K562 (cell line): Measurements from ENCODE around the gene GEMIN4. TPM values are rescaled to one million over a fixed set of nuclear protein-coding genes. Genes with fewer than 3 reads are reported as not detected.

Experiments used
- ATAC-seq: fragments of 200-7000 bp; cut with Tn5 transposase; 3 replicates; pipeline ENCODE4 v1.9.1; 2020; ENCODE audit warnings: moderate library complexity
- BruUV-seq: library from RNA; stranded (reverse); fragments of 400-500 nt; replicated peaks from 2 replicates; lab custom pipeline; 2021; lab: Mats Ljungman, UMichigan
- CTCF ChIA-PET: fragments of 300-600 bp; formaldehyde crosslinking; extraction: SDS; loops from one replicate; lab custom pipeline; 2021; ENCODE audit warnings: low intra/inter-chr PET ratio; lab: Yijun Ruan, JAX
- POLR2A ChIA-PET: fragments of 300-600, 350-650 bp; sonication (Branson Sonifier 250); formaldehyde crosslinking; extraction: SDS; loops from one replicate; lab custom pipeline; 2021; ENCODE audit warnings: antibody characterized with exemption, inconsistent platforms; lab: Yijun Ruan, JAX
- DNase-seq, 4 experiments: peaks; one replicate each; pipeline versions ENCODE4 v3.0.0 to v3.0.0-alpha.2; 2011 to 2018; ENCODE audit warnings: low spot score in 3 of 4, mixed read lengths in 3 of 4; ENCODE audit errors: extremely low read depth in 1 of 4
- FAIRE-seq: peaks from 2 replicates; lab custom pipeline; 2011; peaks lifted over from hg19 to GRCh38; lab: Jason Lieb, UNC
- H2AFZ ChIP-seq: 2 replicates; pipeline ENCODE4 v1.6.0; 2011; ENCODE audit warnings: low read depth, low read length, control low read depth, inconsistent platforms
- H3K27ac ChIP-seq: fragments of 200-600 bp; 3 replicates; pipeline ENCODE4 v1.8.0; 2011; ENCODE audit warnings: low read depth, mild to moderate bottlenecking, control low read depth, inconsistent platforms, low read length, moderate library complexity, mixed read lengths; ENCODE audit errors: extremely low read depth
- H3K27me3 ChIP-seq, 2 experiments: fragments of 300-600 bp in 1 of 2; 2 replicates in 1 of 2; 3 replicates in 1 of 2; pipeline versions ENCODE4 v1.6.0 to v1.8.0; 2011; ENCODE audit warnings: inconsistent platforms in 2 of 2, low read length in 2 of 2, mild to moderate bottlenecking in 1 of 2, mixed read lengths in 1 of 2, moderate library complexity in 1 of 2; ENCODE audit not compliant: control insufficient read depth in 2 of 2, insufficient read depth in 2 of 2
- H3K36me3 ChIP-seq: fragments of 300-600 bp; 3 replicates; pipeline ENCODE4 v1.8.0; 2011; ENCODE audit warnings: mild to moderate bottlenecking, low read length, inconsistent platforms; ENCODE audit not compliant: control insufficient read depth, insufficient read depth
- H3K4me1 ChIP-seq, 2 experiments: fragments of 200-600 bp in 1 of 2; replicated peaks in 1 of 2; 2 replicates in 1 of 2; 3 replicates in 1 of 2; pipeline versions ENCODE4 v1.5.1 to v1.8.0; 2011; ENCODE audit warnings: inconsistent platforms in 2 of 2, low read length in 2 of 2, mild to moderate bottlenecking in 1 of 2, mixed read lengths in 1 of 2, moderate library complexity in 1 of 2; ENCODE audit not compliant: control insufficient read depth in 2 of 2, insufficient read depth in 2 of 2
- H3K4me2 ChIP-seq: 2 replicates; pipeline ENCODE4 v1.6.1; 2011; ENCODE audit warnings: low read length, control low read depth, inconsistent platforms, mixed read lengths; ENCODE audit not compliant: insufficient read depth
- H3K4me3 ChIP-seq: fragments of 200-600 bp; sonication (generic), shearing (Covaris generic); 2 replicates; pipeline ENCODE4 v1.5.1; 2016; ENCODE audit warnings: control low read depth, inconsistent platforms
- H3K79me2 ChIP-seq: fragments of 200-600 bp; 3 replicates; pipeline ENCODE4 v1.8.0; 2011; ENCODE audit warnings: low read length, inconsistent platforms; ENCODE audit not compliant: control insufficient read depth, insufficient read depth
- H3K9ac ChIP-seq, 2 experiments: 2 replicates each; pipeline versions ENCODE4 v1.6.0 to v1.6.1; 2011; ENCODE audit warnings: low read depth in 2 of 2, low read length in 2 of 2, control low read depth in 1 of 2, inconsistent platforms in 1 of 2, mild to moderate bottlenecking in 1 of 2, mixed read lengths in 1 of 2; ENCODE audit not compliant: insufficient read depth in 1 of 2
- H3K9me1 ChIP-seq: one replicate; pipeline ENCODE4 v1.6.0; 2011; ENCODE audit warnings: inconsistent platforms, mild to moderate bottlenecking, low read length, moderate library complexity; ENCODE audit not compliant: control insufficient read depth, insufficient read depth
- H3K9me3 ChIP-seq: replicated peaks from 2 replicates; pipeline ENCODE4 v1.5.1; 2011; ENCODE audit warnings: low read depth, low read length, inconsistent platforms; ENCODE audit not compliant: control insufficient read depth, insufficient read depth
- H4K20me1 ChIP-seq: replicated peaks from 2 replicates; pipeline ENCODE4 v1.6.1; 2011; ENCODE audit warnings: low read length, inconsistent platforms, mixed read lengths; ENCODE audit not compliant: control insufficient read depth, insufficient read depth
- CREB3L1 ChIP-seq: fragments of 450-650 bp; IDR thresholded peaks from 2 replicates; pipeline ENCODE4 v1.6.1; 2014; ENCODE audit warnings: low read depth, mild to moderate bottlenecking, moderate library complexity, borderline replicate concordance
- MITF ChIP-seq: IDR thresholded peaks from 2 replicates; pipeline ENCODE4 v1.6.1; 2014; ENCODE audit warnings: antibody characterized with exemption
- MTA2 ChIP-seq: fragments of 450-650 bp; IDR thresholded peaks from 2 replicates; pipeline ENCODE4 v1.6.1; 2016; ENCODE audit warnings: low read depth
- SUPT5H ChIP-seq: fragments of 450-650 bp; IDR thresholded peaks from 2 replicates; pipeline ENCODE4 v1.6.1; 2016
- TBL1XR1 ChIP-seq, 2 experiments: IDR thresholded peaks; 2 replicates each; pipeline ENCODE4 v1.6.1; 2012; ENCODE audit warnings: improper control_type of control experiment in 2 of 2, low read length in 2 of 2, mild to moderate bottlenecking in 1 of 2
- ZNF280B ChIP-seq: fragments of 250-450 bp; sonication (Bioruptor Pico); IDR thresholded peaks from 2 replicates; pipeline ENCODE4 v1.5.1; 2021; ENCODE audit warnings: mild to moderate bottlenecking
- WGBS: fragments of 100-300 bp; shearing (Covaris generic); methylation state at CpG from one replicate; pipeline ENCODE4 v1.1.6; 2016; ENCODE audit warnings: low coverage, mixed read lengths; ENCODE audit not compliant: insufficient coverage; ENCODE audit errors: missing lambda C conversion rate; 5-methylcytosine and 5-hydroxymethylcytosine counted together
- in situ Hi-C: fragments of 300-500 bp; cut with MboI; formaldehyde crosslinking; loops from 4 replicates; pipeline ENCODE4 v1.15.0; 2018; ENCODE audit warnings: inconsistent platforms, mixed read lengths
- intact Hi-C: fragments of 100-400 bp; cut with micrococcal nuclease; formaldehyde crosslinking; loops from 2 replicates; pipeline ENCODE4 v1.14.2; 2022
- polyA plus RNA-seq, 8 experiments: library from polyadenylated mRNA; depleted of rRNA in 4 of 8; stranded (reverse) in 5 of 8; unstranded in 3 of 8; fragments of >200 nt; fragmentation: Nextera tagmentation in 2 of 8; fragmentation: Illumina TruSeq in 1 of 8; extraction: Ambion mirVana in 2 of 8; extraction: Trizol in 1 of 8; gene quantifications; 2 replicates each; pipeline versions ENCODE4 v1.2.1 to v1.2.3, GENCODE V29; 2011 to 2014; ENCODE audit warnings: inconsistent platforms in 1 of 8, missing spikeins in 1 of 8
- total RNA-seq, 7 experiments: library from RNA; depleted of rRNA in 6 of 7; stranded (reverse); fragments of >200 nt in 6 of 7; fragmentation: Illumina TruSeq in 2 of 7; extraction: Trizol in 2 of 7; gene quantifications; 2 replicates each; pipeline versions ENCODE4 v1.2.1 to v1.2.3, GENCODE V29; 2011 to 2021; ENCODE audit warnings: low replicate concordance in 1 of 7

The GEMIN4 gene
- total and polyA plus RNA-seq, 9 of the 15 experiments (the other 6 are each of a cell fraction or from before 2014, with no cell fraction given) = 1.8 to 42.5 (median 10.8) TPM

GRCh38 chr17:767076-767475 is 15.0 kb upstream of the GEMIN4 start (continued):
- TF ChIP-seq ZNF280B = no peak

GRCh38 chr17:760371-760770 is 8.3 kb upstream of the GEMIN4 start:
- 99% methylated on average over 9 of the region's 9 CpGs for WGBS
- Histone ChIP-seq H4K20me1 (no peaks in the 10 kb centered on the region), H3K79me2 (no peaks in the 10 kb centered on the region), H3K27me3 (no peaks in the 10 kb centered on the region), H3K4me3 (no peak overlapping the region), H3K9me3 (no peaks in the 10 kb centered on the region), H3K4me2 (no peak overlapping the region), H3K9me1 (no peaks in the 10 kb centered on the region), H2AFZ (no peak overlapping the region), H3K27ac (no peak overlapping the region), H3K4me1 (no peaks in the 10 kb centered on the region), H3K36me3 (peaks cover 59% of the 10 kb centered on the region), H3K9ac (no peak overlapping the region)
- CTCF ChIA-PET = no interaction called here
- no TSS peak for BruUV-seq
- in situ Hi-C loops (no loop called here), intact Hi-C loops (no loop called here)
- no peak for TF ChIP-seq SUPT5H
- no peak for TF ChIP-seq CREB3L1
- no peak for TF ChIP-seq MITF
- no peak for TF ChIP-seq TBL1XR1 (IDR thresholded peaks at IDR 0.05; ENCODE audit: low read length in 2 of 2)
- no peak for TF ChIP-seq MTA2
- no peak for ATAC-seq
- FAIRE-seq = no peak
- POLR2A ChIA-PET = interaction anchor here (0.6 kb wide), 1 partner anchor 32 kb away, joined by 3 read pairs; no protein-coding TSS in a partner anchor
- DNase-seq = no peak
